ENCODE data around the gene ALDH3B1.

DNA sequence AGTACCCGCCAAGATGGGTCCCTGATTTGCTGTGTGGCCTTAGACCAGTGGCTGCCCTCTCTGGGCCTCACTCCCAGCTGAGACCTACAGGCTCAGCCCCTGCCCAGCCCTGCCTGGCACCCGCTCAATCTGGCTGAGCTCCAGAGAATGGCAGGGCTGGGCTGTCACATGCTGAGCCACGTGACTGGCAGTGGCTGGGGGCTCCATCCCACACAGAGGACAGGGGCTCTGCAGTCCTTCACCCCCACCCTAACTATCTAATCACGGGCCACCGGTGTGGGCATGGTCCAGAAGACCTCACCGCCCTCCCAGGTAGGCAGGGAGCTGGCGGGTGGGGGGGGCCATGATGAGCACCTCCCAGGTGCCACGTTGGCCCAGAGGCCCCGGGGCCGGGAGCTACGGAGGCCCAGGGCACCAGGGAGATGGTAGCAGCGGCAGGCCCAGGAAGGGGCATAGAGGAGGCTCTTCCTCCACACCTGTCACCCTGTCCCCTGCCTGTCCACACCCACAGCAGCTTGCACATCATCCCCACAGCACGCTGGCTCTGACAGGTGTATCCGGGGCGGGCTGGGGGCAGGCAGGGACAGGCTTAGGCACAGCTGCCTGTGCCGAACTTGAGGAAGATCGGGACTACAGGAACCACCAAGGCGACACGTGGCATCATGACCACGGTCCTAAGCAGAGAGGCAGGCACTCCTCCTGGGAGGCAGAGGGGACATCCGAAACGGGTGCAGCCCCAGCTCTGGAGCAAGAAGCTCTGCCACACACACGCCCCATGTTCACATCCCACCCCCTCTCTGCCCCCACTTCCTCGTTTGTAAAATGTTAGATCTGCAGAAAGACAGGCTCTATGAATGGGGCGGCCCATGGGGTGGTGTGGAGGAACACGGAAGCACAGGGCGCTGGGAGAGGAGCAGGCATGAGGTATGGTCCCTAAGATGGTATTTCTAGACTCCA lies 1.5 kb upstream of the ALDH3B1 start:
- TF ChIP-seq, protein P1, sequence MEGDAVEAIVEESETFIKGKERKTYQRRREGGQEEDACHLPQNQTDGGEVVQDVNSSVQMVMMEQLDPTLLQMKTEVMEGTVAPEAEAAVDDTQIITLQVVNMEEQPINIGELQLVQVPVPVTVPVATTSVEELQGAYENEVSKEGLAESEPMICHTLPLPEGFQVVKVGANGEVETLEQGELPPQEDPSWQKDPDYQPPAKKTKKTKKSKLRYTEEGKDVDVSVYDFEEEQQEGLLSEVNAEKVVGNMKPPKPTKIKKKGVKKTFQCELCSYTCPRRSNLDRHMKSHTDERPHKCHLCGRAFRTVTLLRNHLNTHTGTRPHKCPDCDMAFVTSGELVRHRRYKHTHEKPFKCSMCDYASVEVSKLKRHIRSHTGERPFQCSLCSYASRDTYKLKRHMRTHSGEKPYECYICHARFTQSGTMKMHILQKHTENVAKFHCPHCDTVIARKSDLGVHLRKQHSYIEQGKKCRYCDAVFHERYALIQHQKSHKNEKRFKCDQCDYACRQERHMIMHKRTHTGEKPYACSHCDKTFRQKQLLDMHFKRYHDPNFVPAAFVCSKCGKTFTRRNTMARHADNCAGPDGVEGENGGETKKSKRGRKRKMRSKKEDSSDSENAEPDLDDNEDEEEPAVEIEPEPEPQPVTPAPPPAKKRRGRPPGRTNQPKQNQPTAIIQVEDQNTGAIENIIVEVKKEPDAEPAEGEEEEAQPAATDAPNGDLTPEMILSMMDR (IDR thresholded peaks at IDR 0.05; ENCODE audit: low read depth, low read length, missing input control) = no peak
- TF ChIP-seq, protein P2, sequence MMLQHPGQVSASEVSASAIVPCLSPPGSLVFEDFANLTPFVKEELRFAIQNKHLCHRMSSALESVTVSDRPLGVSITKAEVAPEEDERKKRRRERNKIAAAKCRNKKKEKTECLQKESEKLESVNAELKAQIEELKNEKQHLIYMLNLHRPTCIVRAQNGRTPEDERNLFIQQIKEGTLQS (IDR thresholded peaks at IDR 0.05) = no peak
- TF ChIP-seq EGR1 (IDR thresholded peaks at IDR 0.05; ENCODE audit: low read depth in 2 of 2) (no peak), RAD21 (IDR thresholded peaks at IDR 0.05) (no peak), YY1 (IDR thresholded peaks at IDR 0.05) (no peak), GABPA (IDR thresholded peaks at IDR 0.05 in 1 of 2, conservative IDR thresholded peaks at IDR 0.05 in 1 of 2) (no peak), JUND (IDR thresholded peaks at IDR 0.05) (no peak), TAF1 (conservative IDR thresholded peaks at IDR 0.05) (no peak), RXRA (IDR thresholded peaks at IDR 0.05) (no peak)
- TF ChIP-seq, protein P3, sequence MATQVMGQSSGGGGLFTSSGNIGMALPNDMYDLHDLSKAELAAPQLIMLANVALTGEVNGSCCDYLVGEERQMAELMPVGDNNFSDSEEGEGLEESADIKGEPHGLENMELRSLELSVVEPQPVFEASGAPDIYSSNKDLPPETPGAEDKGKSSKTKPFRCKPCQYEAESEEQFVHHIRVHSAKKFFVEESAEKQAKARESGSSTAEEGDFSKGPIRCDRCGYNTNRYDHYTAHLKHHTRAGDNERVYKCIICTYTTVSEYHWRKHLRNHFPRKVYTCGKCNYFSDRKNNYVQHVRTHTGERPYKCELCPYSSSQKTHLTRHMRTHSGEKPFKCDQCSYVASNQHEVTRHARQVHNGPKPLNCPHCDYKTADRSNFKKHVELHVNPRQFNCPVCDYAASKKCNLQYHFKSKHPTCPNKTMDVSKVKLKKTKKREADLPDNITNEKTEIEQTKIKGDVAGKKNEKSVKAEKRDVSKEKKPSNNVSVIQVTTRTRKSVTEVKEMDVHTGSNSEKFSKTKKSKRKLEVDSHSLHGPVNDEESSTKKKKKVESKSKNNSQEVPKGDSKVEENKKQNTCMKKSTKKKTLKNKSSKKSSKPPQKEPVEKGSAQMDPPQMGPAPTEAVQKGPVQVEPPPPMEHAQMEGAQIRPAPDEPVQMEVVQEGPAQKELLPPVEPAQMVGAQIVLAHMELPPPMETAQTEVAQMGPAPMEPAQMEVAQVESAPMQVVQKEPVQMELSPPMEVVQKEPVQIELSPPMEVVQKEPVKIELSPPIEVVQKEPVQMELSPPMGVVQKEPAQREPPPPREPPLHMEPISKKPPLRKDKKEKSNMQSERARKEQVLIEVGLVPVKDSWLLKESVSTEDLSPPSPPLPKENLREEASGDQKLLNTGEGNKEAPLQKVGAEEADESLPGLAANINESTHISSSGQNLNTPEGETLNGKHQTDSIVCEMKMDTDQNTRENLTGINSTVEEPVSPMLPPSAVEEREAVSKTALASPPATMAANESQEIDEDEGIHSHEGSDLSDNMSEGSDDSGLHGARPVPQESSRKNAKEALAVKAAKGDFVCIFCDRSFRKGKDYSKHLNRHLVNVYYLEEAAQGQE (IDR thresholded peaks at IDR 0.05) = no peak
- TF ChIP-seq, protein P4, sequence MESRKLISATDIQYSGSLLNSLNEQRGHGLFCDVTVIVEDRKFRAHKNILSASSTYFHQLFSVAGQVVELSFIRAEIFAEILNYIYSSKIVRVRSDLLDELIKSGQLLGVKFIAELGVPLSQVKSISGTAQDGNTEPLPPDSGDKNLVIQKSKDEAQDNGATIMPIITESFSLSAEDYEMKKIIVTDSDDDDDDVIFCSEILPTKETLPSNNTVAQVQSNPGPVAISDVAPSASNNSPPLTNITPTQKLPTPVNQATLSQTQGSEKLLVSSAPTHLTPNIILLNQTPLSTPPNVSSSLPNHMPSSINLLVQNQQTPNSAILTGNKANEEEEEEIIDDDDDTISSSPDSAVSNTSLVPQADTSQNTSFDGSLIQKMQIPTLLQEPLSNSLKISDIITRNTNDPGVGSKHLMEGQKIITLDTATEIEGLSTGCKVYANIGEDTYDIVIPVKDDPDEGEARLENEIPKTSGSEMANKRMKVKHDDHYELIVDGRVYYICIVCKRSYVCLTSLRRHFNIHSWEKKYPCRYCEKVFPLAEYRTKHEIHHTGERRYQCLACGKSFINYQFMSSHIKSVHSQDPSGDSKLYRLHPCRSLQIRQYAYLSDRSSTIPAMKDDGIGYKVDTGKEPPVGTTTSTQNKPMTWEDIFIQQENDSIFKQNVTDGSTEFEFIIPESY (IDR thresholded peaks at IDR 0.05) = no peak
